H1 (cell line): ENCODE results near the gene ACHE. TPM values are rescaled to one million over a fixed set of nuclear protein-coding genes. Genes with fewer than 3 reads are reported as not detected.

Experiments used
- CTCF ChIA-PET: fragments of 300-600 bp; sonication (Branson Sonifier 250); formaldehyde crosslinking; loops from one replicate; lab custom pipeline; 2021; ENCODE audit not compliant: partially characterized antibody; lab: Charles Lee
- POLR2A ChIA-PET: fragments of 300-600 bp; sonication (Branson Sonifier 250); formaldehyde crosslinking; loops from one replicate; lab custom pipeline; 2021; ENCODE audit warnings: inconsistent platforms; ENCODE audit not compliant: partially characterized antibody; lab: Charles Lee
- DNase-seq, 2 experiments: peaks; one replicate each; pipeline versions ENCODE4 v3.0.0 to v3.0.0-alpha.2; 2010 to 2022; ENCODE audit warnings: low spot score in 2 of 2, low read depth in 1 of 2, mixed read lengths in 1 of 2
- FAIRE-seq: peaks from 2 replicates; lab custom pipeline; 2011; peaks lifted over from hg19 to GRCh38; lab: Jason Lieb, UNC
- H2AFZ ChIP-seq: 2 replicates; pipeline ENCODE4 v1.8.1; 2012; ENCODE audit warnings: low read length, inconsistent platforms
- H2AK5ac ChIP-seq: 2 replicates; pipeline ENCODE4 v1.6.1; 2013; ENCODE audit warnings: low read depth, low read length
- H2BK120ac ChIP-seq: replicated peaks from 2 replicates; pipeline ENCODE3; 2013; ENCODE audit warnings: low read depth, low read length, inconsistent platforms
- H2BK12ac ChIP-seq: 2 replicates; pipeline ENCODE4 v1.6.1; 2013; ENCODE audit warnings: low read depth, low read length
- H2BK15ac ChIP-seq: 2 replicates; pipeline ENCODE4 v1.6.1; 2013; ENCODE audit warnings: low read length
- H2BK20ac ChIP-seq: 2 replicates; pipeline ENCODE4 v1.6.1; 2013; ENCODE audit warnings: low read length
- H2BK5ac ChIP-seq: 2 replicates; pipeline ENCODE4 v1.6.1; 2013; ENCODE audit warnings: low read depth, low read length
- H3K14ac ChIP-seq: 2 replicates; pipeline ENCODE4 v1.6.1; 2013; ENCODE audit warnings: inconsistent platforms; ENCODE audit not compliant: insufficient read length
- H3K18ac ChIP-seq: 2 replicates; pipeline ENCODE4 v1.6.1; 2013; ENCODE audit warnings: low read length; ENCODE audit errors: extremely low read depth
- H3K23ac ChIP-seq: 2 replicates; pipeline ENCODE4 v1.6.1; 2013; ENCODE audit warnings: inconsistent platforms; ENCODE audit not compliant: insufficient read length
- H3K23me2 ChIP-seq: 2 replicates; pipeline ENCODE4 v1.6.1; 2013; ENCODE audit warnings: low read depth, low read length
- H3K27ac ChIP-seq: 2 replicates; pipeline ENCODE4 v1.6.1; 2011; ENCODE audit warnings: low read depth, low read length, inconsistent platforms
- H3K27me3 ChIP-seq, 4 experiments: replicated peaks in 1 of 4; 1 replicate in 1 of 4; 2 replicates in 3 of 4; pipeline versions ENCODE4 v1.6.1 to v1.8.1; 2011 to 2013; ENCODE audit warnings: low read length in 3 of 4, mild to moderate bottlenecking in 3 of 4, inconsistent platforms in 2 of 4, mixed read lengths in 2 of 4, moderate library complexity in 1 of 4; ENCODE audit not compliant: control insufficient read depth in 3 of 4, insufficient read depth in 3 of 4; ENCODE audit errors: extremely low read depth in 1 of 4
- H3K36me3 ChIP-seq, 4 experiments: 2 replicates each; pipeline versions ENCODE4 v1.6.1 to v1.8.1; 2011 to 2013; ENCODE audit warnings: mild to moderate bottlenecking in 4 of 4, low read length in 3 of 4, moderate library complexity in 2 of 4, control low read depth in 1 of 4, inconsistent platforms in 1 of 4; ENCODE audit not compliant: insufficient read depth in 4 of 4, control insufficient read depth in 2 of 4
- H3K4ac ChIP-seq: replicated peaks from 2 replicates; pipeline ENCODE3; 2013; ENCODE audit warnings: low read length, low read depth, mixed read lengths, inconsistent platforms; ENCODE audit not compliant: insufficient read length
- H3K4me1 ChIP-seq, 4 experiments: replicated peaks in 1 of 4; 1 replicate in 1 of 4; 2 replicates in 3 of 4; pipeline versions ENCODE4 v1.6.1 to v1.8.1; 2011 to 2013; ENCODE audit warnings: low read length in 3 of 4, inconsistent platforms in 2 of 4, mixed read lengths in 1 of 4; ENCODE audit not compliant: insufficient read depth in 4 of 4, control insufficient read depth in 3 of 4
- H3K4me2 ChIP-seq, 2 experiments: 2 replicates each; pipeline versions ENCODE4 v1.6.1 to v1.8.1; 2011 to 2013; ENCODE audit warnings: low read depth in 2 of 2, low read length in 2 of 2, control low read depth in 1 of 2, inconsistent platforms in 1 of 2, mild to moderate bottlenecking in 1 of 2; ENCODE audit not compliant: insufficient read depth in 1 of 2
- H3K4me3 ChIP-seq, 4 experiments: fragments of 200-600, 300-600 bp in 1 of 4; sonication (generic), shearing (Covaris generic), sonication (Bioruptor Twin) in 1 of 4; 2 replicates each; pipeline versions ENCODE4 v1.5.1 to v1.8.1; 2011 to 2016; ENCODE audit warnings: low read length in 4 of 4, low read depth in 3 of 4, control low read depth in 2 of 4, inconsistent platforms in 2 of 4, mild to moderate bottlenecking in 2 of 4, mixed read lengths in 1 of 4, moderate library complexity in 1 of 4; ENCODE audit not compliant: insufficient read depth in 2 of 4; ENCODE audit errors: extremely low read depth in 1 of 4
- H3K56ac ChIP-seq: replicated peaks from 2 replicates; pipeline ENCODE3; 2013; ENCODE audit warnings: low read depth, mild to moderate bottlenecking, mixed read lengths, low read length, inconsistent platforms; ENCODE audit not compliant: insufficient read length
- H3K79me1 ChIP-seq: 2 replicates; pipeline ENCODE4 v1.6.1; 2013; ENCODE audit warnings: low read depth, low read length, control low read depth
- H3K79me2 ChIP-seq, 2 experiments: 2 replicates each; pipeline versions ENCODE4 v1.6.1 to v1.8.1; 2012 to 2013; ENCODE audit warnings: low read length in 2 of 2, mild to moderate bottlenecking in 2 of 2, inconsistent platforms in 1 of 2; ENCODE audit not compliant: insufficient read depth in 2 of 2, control insufficient read depth in 1 of 2
- H3K9ac ChIP-seq, 4 experiments: replicated peaks in 1 of 4; 1 replicate in 1 of 4; 2 replicates in 3 of 4; pipeline versions ENCODE4 v1.6.1 to v1.8.1; 2011 to 2013; ENCODE audit warnings: low read depth in 3 of 4, low read length in 3 of 4, control low read depth in 2 of 4, mild to moderate bottlenecking in 2 of 4, moderate library complexity in 2 of 4, inconsistent platforms in 1 of 4; ENCODE audit errors: extremely low read depth in 1 of 4
- H3K9me3 ChIP-seq, 2 experiments: 2 replicates each; pipeline versions ENCODE4 v1.6.1 to v1.8.1; 2012 to 2013; ENCODE audit warnings: mild to moderate bottlenecking in 2 of 2, moderate library complexity in 2 of 2, control low read depth in 1 of 2, inconsistent platforms in 1 of 2, low read depth in 1 of 2, low read length in 1 of 2, mixed read lengths in 1 of 2; ENCODE audit not compliant: insufficient read depth in 2 of 2
- H4K20me1 ChIP-seq, 2 experiments: replicated peaks in 1 of 2; 2 replicates each; pipeline versions ENCODE3 to v1.8.1; 2011 to 2013; ENCODE audit warnings: inconsistent platforms in 2 of 2, low read length in 2 of 2, mild to moderate bottlenecking in 1 of 2; ENCODE audit not compliant: insufficient read depth in 2 of 2, control insufficient read depth in 1 of 2
- H4K5ac ChIP-seq: 2 replicates; pipeline ENCODE4 v1.6.1; 2013; ENCODE audit warnings: low read length, low read depth, mixed read lengths, inconsistent platforms; ENCODE audit not compliant: insufficient read length
- H4K8ac ChIP-seq: 2 replicates; pipeline ENCODE4 v1.8.0; 2013; ENCODE audit warnings: mild to moderate bottlenecking, moderate library complexity, low read length, inconsistent platforms; ENCODE audit not compliant: insufficient read depth; ENCODE audit errors: extremely low read depth
- H4K91ac ChIP-seq: replicated peaks from 2 replicates; pipeline ENCODE3; 2013; ENCODE audit warnings: low read length, mixed read lengths, inconsistent platforms; ENCODE audit not compliant: insufficient read length
- TAF7 ChIP-seq: optimal IDR thresholded peaks from 2 replicates; pipeline ENCODE3; 2011; ENCODE audit warnings: low read depth, mild to moderate bottlenecking, inconsistent platforms, low read length, moderate library complexity, borderline replicate concordance
- WGBS, 2 experiments: shearing (Covaris generic) in 1 of 2; methylation state at CpG; one replicate each; pipeline versions ENCODE4 v1.1.6 to v1.1.7; 2013 to 2015; ENCODE audit warnings: low lambda C conversion rate in 2 of 2, mixed read lengths in 2 of 2, inconsistent platforms in 1 of 2, low coverage in 1 of 2, missing lambda C conversion rate in 1 of 2; ENCODE audit not compliant: insufficient replicate concordance in 2 of 2, insufficient coverage in 1 of 2, insufficient read length in 1 of 2; ENCODE audit errors: extremely low coverage in 1 of 2, missing lambda C conversion rate in 1 of 2; 5-methylcytosine and 5-hydroxymethylcytosine counted together
- polyA plus RNA-seq, 7 experiments: library from polyadenylated mRNA; depleted of rRNA in 3 of 7; stranded (reverse) in 5 of 7; unstranded in 2 of 7; fragments of >200 nt in 5 of 7; fragments of 200-250 nt in 2 of 7; gene quantifications; 1 replicate in 5 of 7; 2 replicates in 1 of 7; 4 replicates in 1 of 7; pipeline versions ENCODE4 v1.2.1 to v1.2.3, GENCODE V29; 2011 to 2013; ENCODE audit warnings: missing spikeins in 2 of 7, mixed read lengths in 2 of 7
- total RNA-seq: library from RNA; stranded (reverse); fragmentation: NEBNext Ultra II Directional; extraction: Animal tissue kit (Norgen Biotek cat#: 25700); gene quantifications from 2 replicates; pipeline ENCODE4 v1.2.1, GENCODE V29; 2021

The ACHE gene
- total and polyA plus RNA-seq, 2 of the 8 experiments (the other 6 are each of a cell fraction or from before 2014, with no cell fraction given), result 1.4 to 4.3 TPM

GRCh38 chr7:100840470-100841100 is 55.1 kb downstream of the ACHE start:
- Histone ChIP-seq H2AFZ (no peak overlapping the region), H3K23ac (no peak overlapping the region), H3K56ac (no peak overlapping the region), H3K9me3 (no peaks in the 10 kb centered on the region), H3K14ac (no peak overlapping the region), H3K4ac (no peak overlapping the region), H4K5ac (no peak overlapping the region), H4K91ac (no peak overlapping the region), H2BK5ac (no peak overlapping the region), H3K4me1 (peaks cover 3 to 8% (median 7%) of the 10 kb centered on the region in 4 experiments), H3K79me2 (no peaks in the 10 kb centered on the region), H3K4me3 (no peak overlapping the region), H3K23me2 (peaks cover 3% of the 10 kb centered on the region; the same call in 1 of the 2 replicates), H4K8ac (no peak overlapping the region; the same call in 1 of the 2 replicates), H3K36me3 (no peaks in the 10 kb centered on the region), H2BK120ac (no peak overlapping the region), H2BK12ac (no peak overlapping the region), H3K79me1 (no peaks in the 10 kb centered on the region), H3K27me3 (no peaks in the 10 kb centered on the region), H3K9ac (no peak overlapping the region), H2AK5ac (no peak overlapping the region), H3K27ac (no peak overlapping the region), H2BK20ac (no peak overlapping the region), H4K20me1 (no peaks in the 10 kb centered on the region), H3K18ac (no peak overlapping the region), H3K4me2 (no peak overlapping the region), H2BK15ac (no peak overlapping the region)
- DNase-seq (no peak), FAIRE-seq (no peak)
- 71% methylated on average over 8 of the region's 8 CpGs; no CpG with 5 or more reads in 1 of the 2 experiments for WGBS, 2 experiments
- CTCF ChIA-PET, result interaction anchor here (0.9 kb wide), 1 partner anchor 13 kb away, joined by 3 read pairs; the partner anchor contains the start of gene EPHB4
- POLR2A ChIA-PET, result no interaction called here
- no peak for TF ChIP-seq TAF7
